Measurements from ENCODE around the gene HPRT1.

The HPRT1 gene

GRCh38 chrX:134537179-134537955 is 77.4 kb downstream of the HPRT1 start:
- H3F3A ChIP-seq (ENCODE audit: control insufficient read depth, insufficient read depth): no peaks in the 10 kb centered on the region
- H3K9me2 ChIP-seq (replicated peaks; ENCODE audit: control insufficient read depth, low read length): no peaks in the 10 kb centered on the region
- no peak overlapping the region for H3K4me2 ChIP-seq (ENCODE audit: low read length)
- H3K4me1 ChIP-seq (ENCODE audit: control insufficient read depth, low read length): peaks cover 2% of the 10 kb centered on the region
- no peak overlapping the region for H3K4me3 ChIP-seq (ENCODE audit: low read length)
- no peaks in the 10 kb centered on the region for H4K20me1 ChIP-seq (ENCODE audit: control insufficient read depth, insufficient read depth, low read depth, low read length)
- TF ChIP-seq EZH2phosphoT487 (IDR thresholded peaks at IDR 0.05; ENCODE audit: borderline replicate concordance, low read length) (no peak), CTCF (IDR thresholded peaks at IDR 0.05; ENCODE audit: low read depth, low read length, poor library complexity, severe bottlenecking) (no peak)
- no peaks in the 10 kb centered on the region for H3K79me2 ChIP-seq (ENCODE audit: control insufficient read depth, low read length)
- H3K9me3 ChIP-seq (ENCODE audit: control insufficient read depth, insufficient read depth, low read length): no peaks in the 10 kb centered on the region
- no peaks in the 10 kb centered on the region for H3K27me3 ChIP-seq (ENCODE audit: control insufficient read depth, low read length)
- no peak overlapping the region for H3K27ac ChIP-seq (ENCODE audit: low read depth, low read length)
- no peaks in the 10 kb centered on the region for H3K36me3 ChIP-seq (ENCODE audit: control insufficient read depth, low read length)

- Histone ChIP-seq H3K4me3 (ENCODE audit: low read length) (no peak overlapping the region), H4K20me1 (ENCODE audit: control insufficient read depth, insufficient read depth, low read depth, low read length) (no peaks in the 10 kb centered on the region), H3K4me1 (ENCODE audit: control insufficient read depth, low read length) (peaks cover 6% of the 10 kb centered on the region), H3F3A (ENCODE audit: control insufficient read depth, insufficient read depth) (no peaks in the 10 kb centered on the region), H3K9me2 (replicated peaks; ENCODE audit: control insufficient read depth, low read length) (no peaks in the 10 kb centered on the region), H3K27ac (ENCODE audit: low read depth, low read length) (no peak overlapping the region), H3K9me3 (ENCODE audit: control insufficient read depth, insufficient read depth, low read length) (no peaks in the 10 kb centered on the region), H3K79me2 (ENCODE audit: control insufficient read depth, low read length) (no peaks in the 10 kb centered on the region), H3K36me3 (ENCODE audit: control insufficient read depth, low read length) (no peaks in the 10 kb centered on the region), H3K4me2 (ENCODE audit: low read length) (no peak overlapping the region), H3K27me3 (ENCODE audit: control insufficient read depth, low read length) (no peaks in the 10 kb centered on the region)
- TF ChIP-seq EZH2phosphoT487 (IDR thresholded peaks at IDR 0.05; ENCODE audit: borderline replicate concordance, low read length): no peak
- no peak for TF ChIP-seq CTCF (IDR thresholded peaks at IDR 0.05; ENCODE audit: low read depth, low read length, poor library complexity, severe bottlenecking)
Observed at GRCh38 chrX:134538316-134538715, 78.4 kb downstream of the HPRT1 start.

GRCh38 chrX:134541906-134542305 is 81.9 kb downstream of the HPRT1 start:
- Histone ChIP-seq H3K79me2 (ENCODE audit: control insufficient read depth, low read length) (no peaks in the 10 kb centered on the region), H3K27me3 (ENCODE audit: control insufficient read depth, low read length) (no peaks in the 10 kb centered on the region), H3F3A (ENCODE audit: control insufficient read depth, insufficient read depth) (no peaks in the 10 kb centered on the region), H4K20me1 (ENCODE audit: control insufficient read depth, insufficient read depth, low read depth, low read length) (no peaks in the 10 kb centered on the region), H3K4me2 (ENCODE audit: low read length) (no peak overlapping the region), H3K9me2 (replicated peaks; ENCODE audit: control insufficient read depth, low read length) (no peaks in the 10 kb centered on the region), H3K4me3 (ENCODE audit: low read length) (no peak overlapping the region), H3K27ac (ENCODE audit: low read depth, low read length) (no peak overlapping the region), H3K9me3 (ENCODE audit: control insufficient read depth, insufficient read depth, low read length) (no peaks in the 10 kb centered on the region), H3K4me1 (ENCODE audit: control insufficient read depth, low read length) (peaks cover 6% of the 10 kb centered on the region), H3K36me3 (ENCODE audit: control insufficient read depth, low read length) (no peaks in the 10 kb centered on the region)
- no peak for TF ChIP-seq CTCF (IDR thresholded peaks at IDR 0.05; ENCODE audit: low read depth, low read length, poor library complexity, severe bottlenecking)
- TF ChIP-seq EZH2phosphoT487 (IDR thresholded peaks at IDR 0.05; ENCODE audit: borderline replicate concordance, low read length): no peak
